Measurements from ENCODE around the gene CXCL16. TPM values are rescaled to one million over a fixed set of nuclear protein-coding genes. Genes with fewer than 3 reads are reported as not detected.

Gene CXCL16
- total and polyA plus RNA-seq, 10 of the 15 experiments (the other 5 are each of a cell fraction or from before 2014, with no cell fraction given), result 0.15 to 2.2 (median 0.65) TPM

DNA sequence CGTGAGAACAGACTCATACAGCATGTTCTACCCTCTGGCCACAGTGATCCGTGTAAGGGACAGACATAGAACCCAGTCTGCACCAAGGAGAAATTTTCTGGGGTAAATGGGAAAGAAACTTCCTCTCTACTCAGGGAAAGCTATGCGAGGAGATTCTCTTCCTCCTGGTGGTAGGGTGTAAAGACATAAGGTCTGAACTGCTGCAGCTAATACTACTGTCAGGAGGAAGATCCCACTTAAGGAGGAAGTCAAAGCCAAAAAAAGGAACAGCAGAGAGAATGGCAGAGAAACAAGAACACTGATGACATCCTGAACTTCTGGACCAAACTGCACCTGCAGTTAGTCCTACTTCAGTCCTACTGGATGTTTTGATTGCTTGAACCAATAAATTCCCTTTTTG is 24.9 kb upstream of the CXCL16 start:
- Histone ChIP-seq H3K9ac (ENCODE audit: control insufficient read depth, insufficient read depth, low read length) (no peak overlapping the region), H3K27me3 (replicated peaks in 1 of 2; ENCODE audit: control insufficient read depth in 2 of 2, insufficient read depth in 2 of 2, low read length in 1 of 2) (no peaks in the 10 kb centered on the region), H4K20me1 (ENCODE audit: control insufficient read depth, insufficient read depth) (no peaks in the 10 kb centered on the region), H3K9me3 (replicated peaks; ENCODE audit: control insufficient read depth, insufficient read depth, low read length) (no peaks in the 10 kb centered on the region), H3K4me2 (ENCODE audit: control insufficient read depth, insufficient read depth) (no peak overlapping the region), H3K79me2 (ENCODE audit: control insufficient read depth, insufficient read depth, low read length) (no peaks in the 10 kb centered on the region), H3K27ac (ENCODE audit: control insufficient read depth, insufficient read depth) (no peak overlapping the region), H3K36me3 (ENCODE audit: control insufficient read depth in 2 of 2, insufficient read depth in 2 of 2, low read length in 1 of 2) (no peaks in the 10 kb centered on the region), H3K4me1 (ENCODE audit: control insufficient read depth, insufficient read depth, low read length) (no peaks in the 10 kb centered on the region), H2AFZ (ENCODE audit: control insufficient read depth, low read depth, low read length) (no peak overlapping the region), H3K4me3 (no peak overlapping the region)
- no peak for TF ChIP-seq RAD21 (IDR thresholded peaks at IDR 0.05; ENCODE audit: insufficient read depth, low read depth, low read length)
- TF ChIP-seq HSF1 (IDR thresholded peaks at IDR 0.05; ENCODE audit: low read depth, low read length), result no peak
- no peak for TF ChIP-seq BRCA1 (IDR thresholded peaks at IDR 0.05; ENCODE audit: low read depth, low read length)
- TF ChIP-seq NRF1 (conservative IDR thresholded peaks at IDR 0.05; ENCODE audit: low read depth, low read length), result no peak
- no peak for TF ChIP-seq HDGF (IDR thresholded peaks at IDR 0.05)
- TF ChIP-seq POLR2AphosphoS5 (IDR thresholded peaks at IDR 0.05; ENCODE audit: low read length), result no peak
- TF ChIP-seq NBN (IDR thresholded peaks at IDR 0.05), result no peak
- no peak for TF ChIP-seq ZBED1 (IDR thresholded peaks at IDR 0.05; ENCODE audit: borderline replicate concordance)
- TF ChIP-seq, protein P1, sequence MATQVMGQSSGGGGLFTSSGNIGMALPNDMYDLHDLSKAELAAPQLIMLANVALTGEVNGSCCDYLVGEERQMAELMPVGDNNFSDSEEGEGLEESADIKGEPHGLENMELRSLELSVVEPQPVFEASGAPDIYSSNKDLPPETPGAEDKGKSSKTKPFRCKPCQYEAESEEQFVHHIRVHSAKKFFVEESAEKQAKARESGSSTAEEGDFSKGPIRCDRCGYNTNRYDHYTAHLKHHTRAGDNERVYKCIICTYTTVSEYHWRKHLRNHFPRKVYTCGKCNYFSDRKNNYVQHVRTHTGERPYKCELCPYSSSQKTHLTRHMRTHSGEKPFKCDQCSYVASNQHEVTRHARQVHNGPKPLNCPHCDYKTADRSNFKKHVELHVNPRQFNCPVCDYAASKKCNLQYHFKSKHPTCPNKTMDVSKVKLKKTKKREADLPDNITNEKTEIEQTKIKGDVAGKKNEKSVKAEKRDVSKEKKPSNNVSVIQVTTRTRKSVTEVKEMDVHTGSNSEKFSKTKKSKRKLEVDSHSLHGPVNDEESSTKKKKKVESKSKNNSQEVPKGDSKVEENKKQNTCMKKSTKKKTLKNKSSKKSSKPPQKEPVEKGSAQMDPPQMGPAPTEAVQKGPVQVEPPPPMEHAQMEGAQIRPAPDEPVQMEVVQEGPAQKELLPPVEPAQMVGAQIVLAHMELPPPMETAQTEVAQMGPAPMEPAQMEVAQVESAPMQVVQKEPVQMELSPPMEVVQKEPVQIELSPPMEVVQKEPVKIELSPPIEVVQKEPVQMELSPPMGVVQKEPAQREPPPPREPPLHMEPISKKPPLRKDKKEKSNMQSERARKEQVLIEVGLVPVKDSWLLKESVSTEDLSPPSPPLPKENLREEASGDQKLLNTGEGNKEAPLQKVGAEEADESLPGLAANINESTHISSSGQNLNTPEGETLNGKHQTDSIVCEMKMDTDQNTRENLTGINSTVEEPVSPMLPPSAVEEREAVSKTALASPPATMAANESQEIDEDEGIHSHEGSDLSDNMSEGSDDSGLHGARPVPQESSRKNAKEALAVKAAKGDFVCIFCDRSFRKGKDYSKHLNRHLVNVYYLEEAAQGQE (IDR thresholded peaks at IDR 0.05; ENCODE audit: low read depth, low read length), result no peak
- TF ChIP-seq KDM1A (IDR thresholded peaks at IDR 0.05; ENCODE audit: borderline replicate concordance), result no peak
- no peak for TF ChIP-seq MYB (IDR thresholded peaks at IDR 0.05; ENCODE audit: borderline replicate concordance, low read depth, low read length)
- no peak for TF ChIP-seq TARDBP (IDR thresholded peaks at IDR 0.05; ENCODE audit: borderline replicate concordance)
- no peak for TF ChIP-seq KLF5 (IDR thresholded peaks at IDR 0.05; ENCODE audit: partially characterized antibody)
- no peak for TF ChIP-seq HDAC2 (IDR thresholded peaks at IDR 0.05)
- no peak for TF ChIP-seq RAD51 (IDR thresholded peaks at IDR 0.05)
- no peak for TF ChIP-seq SREBF2 (IDR thresholded peaks at IDR 0.05; ENCODE audit: low read length)
- no peak for TF ChIP-seq LARP7 (IDR thresholded peaks at IDR 0.05)
- TF ChIP-seq STAT1 (conservative IDR thresholded peaks at IDR 0.05), result no peak
- TF ChIP-seq EGR1 (IDR thresholded peaks at IDR 0.05; ENCODE audit: borderline replicate concordance in 1 of 2, low read depth in 2 of 2, low read length in 2 of 2), result no peak
- no peak for DNase-seq (ENCODE audit: low read depth, low spot score)
- intact Hi-C loops (cut with micrococcal nuclease; ENCODE audit: unreplicated experiment) (no loop called here), in situ Hi-C loops (cut with MboI) (no loop called here)
- ChIA-PET CTCF (interaction anchor here (1.9 kb wide), 1 partner anchor 138 kb away, joined by 4 read pairs; the partner anchor contains the start of gene CHRNE), RAD21 (ENCODE audit: unreplicated experiment) (no interaction called here), SMC1A (ENCODE audit: uncharacterized antibody, unreplicated experiment) (interaction anchor here (0.8 kb wide), 1 partner anchor 94 kb away, joined by 3 read pairs; no protein-coding TSS in a partner anchor), POLR2A (no interaction called here)
- BruUV-seq (replicated peaks), result no TSS peak
- 65% methylated on average over 3 of the region's 3 CpGs for WGBS (ENCODE audit: insufficient coverage, insufficient replicate concordance, low lambda C conversion rate, missing lambda C conversion rate)
- ATAC-seq, result no peak
- no peak for FAIRE-seq

All from GM12878 (cell line).